Measurements from ENCODE around the gene ATXN10. TPM values are rescaled to one million over a fixed set of nuclear protein-coding genes. Genes with fewer than 3 reads are reported as not detected.

The ATXN10 gene
- total and polyA plus RNA-seq, 2 of the 8 experiments (the other 6 are each of a cell fraction or from before 2014, with no cell fraction given) = 134 to 210 TPM

GRCh38 chr22:45684169-45684568 is 12.5 kb downstream of the ATXN10 start:
- H3K9me3 ChIP-seq (ENCODE audit: insufficient read depth in 2 of 2, low read depth in 1 of 2, low read length in 1 of 2) = no peaks in the 10 kb centered on the region
- TF ChIP-seq RBBP5 (IDR thresholded peaks at IDR 0.05; ENCODE audit: borderline replicate concordance, low read depth, low read length) = no peak
- no peak for TF ChIP-seq GTF2F1 (IDR thresholded peaks at IDR 0.05; ENCODE audit: borderline replicate concordance, low read depth, low read length)
- no peak for TF ChIP-seq JUN (IDR thresholded peaks at IDR 0.05; ENCODE audit: low read depth, low read length)
- TF ChIP-seq RFX5 (IDR thresholded peaks at IDR 0.05; ENCODE audit: borderline replicate concordance, low read depth, low read length) = no peak
- no peak for TF ChIP-seq SIN3A (conservative IDR thresholded peaks at IDR 0.05 in 1 of 2, IDR thresholded peaks at IDR 0.05 in 1 of 2; ENCODE audit: low read depth in 1 of 2, low read length in 2 of 2)
- no peak for TF ChIP-seq SP1 (IDR thresholded peaks at IDR 0.05; ENCODE audit: low read depth, low read length)
- TF ChIP-seq GABPA (IDR thresholded peaks at IDR 0.05; ENCODE audit: borderline replicate concordance, insufficient read depth, low read length) = no peak
- no peak for TF ChIP-seq EZH2 (IDR thresholded peaks at IDR 0.05; ENCODE audit: low read depth, low read length, severe bottlenecking)
- TF ChIP-seq RXRA (IDR thresholded peaks at IDR 0.05; ENCODE audit: insufficient read depth, low read depth, low read length) = no peak
- no peak for TF ChIP-seq CEBPB (IDR thresholded peaks at IDR 0.05; ENCODE audit: low read depth, low read length)
- TF ChIP-seq KDM5A (IDR thresholded peaks at IDR 0.05; ENCODE audit: low read length) = no peak
- no peak for TF ChIP-seq CREB1 (IDR thresholded peaks at IDR 0.05)
- TF ChIP-seq TAF7 (optimal IDR thresholded peaks at IDR 0.05; ENCODE audit: borderline replicate concordance, low read depth, low read length) = no peak
- no peak overlapping the region for H2BK12ac ChIP-seq (ENCODE audit: low read depth, low read length)
- no peak overlapping the region for H4K8ac ChIP-seq (ENCODE audit: extremely low read depth, insufficient read depth, low read length)
- peaks cover 12% of the 10 kb centered on the region for H3K79me1 ChIP-seq (ENCODE audit: low read depth, low read length)
- CTCF ChIA-PET (ENCODE audit: partially characterized antibody) = no interaction called here
- H3K23me2 ChIP-seq (ENCODE audit: low read depth, low read length) = no peaks in the 10 kb centered on the region
- no peaks in the 10 kb centered on the region for H3K27me3 ChIP-seq (replicated peaks in 1 of 4; ENCODE audit: control insufficient read depth in 3 of 4, extremely low read depth in 1 of 4, insufficient read depth in 3 of 4, low read length in 3 of 4)
- H3K27ac ChIP-seq (ENCODE audit: low read depth, low read length) = no peak overlapping the region
- H3K18ac ChIP-seq (ENCODE audit: extremely low read depth, low read length) = no peak overlapping the region
- H2BK15ac ChIP-seq (ENCODE audit: low read length) = no peak overlapping the region
- H3K4ac ChIP-seq (replicated peaks; ENCODE audit: insufficient read length, low read depth, low read length) = no peak overlapping the region
- peaks cover 20 to 29% of the 10 kb centered on the region in 2 experiments for H4K20me1 ChIP-seq (replicated peaks in 1 of 2; ENCODE audit: control insufficient read depth in 1 of 2, insufficient read depth in 2 of 2, low read length in 2 of 2)
- H3K36me3 ChIP-seq (ENCODE audit: control insufficient read depth in 2 of 4, insufficient read depth in 4 of 4, low read length in 3 of 4) = no peaks in the 10 kb centered on the region
- H3K23ac ChIP-seq (ENCODE audit: insufficient read length) = no peak overlapping the region
- no peak overlapping the region for H2BK5ac ChIP-seq (ENCODE audit: low read depth, low read length)
- H4K5ac ChIP-seq (ENCODE audit: insufficient read length, low read depth, low read length) = no peak overlapping the region
- FAIRE-seq = no peak
- DNase-seq (ENCODE audit: low read depth in 1 of 2, low spot score in 2 of 2) = no peak
- no peak overlapping the region for H2BK20ac ChIP-seq (ENCODE audit: low read length)
- no peak overlapping the region for H4K91ac ChIP-seq (replicated peaks; ENCODE audit: insufficient read length, low read length)
- H3K14ac ChIP-seq (ENCODE audit: insufficient read length) = no peak overlapping the region
- peaks cover 0 to 13% (median 2%) of the 10 kb centered on the region in 4 experiments; a peak in 3 of 7 replicates for H3K4me1 ChIP-seq (replicated peaks in 1 of 4; ENCODE audit: control insufficient read depth in 3 of 4, insufficient read depth in 4 of 4, low read length in 3 of 4)
- WGBS, 2 experiments (ENCODE audit: extremely low coverage in 1 of 2, insufficient coverage in 1 of 2, insufficient read length in 1 of 2, insufficient replicate concordance in 2 of 2, low coverage in 1 of 2, low lambda C conversion rate in 2 of 2, missing lambda C conversion rate in 1 of 2) = 75% methylated on average over 4 of the region's 4 CpGs; no CpG with 5 or more reads in 1 of the 2 experiments
- H3K4me2 ChIP-seq (ENCODE audit: insufficient read depth in 1 of 2, low read depth in 2 of 2, low read length in 2 of 2) = no peak overlapping the region
- H3K4me3 ChIP-seq (ENCODE audit: extremely low read depth in 1 of 4, insufficient read depth in 2 of 4, low read depth in 3 of 4, low read length in 4 of 4) = no peak overlapping the region
- H2AFZ ChIP-seq (ENCODE audit: low read length) = no peak overlapping the region
- H3K56ac ChIP-seq (replicated peaks; ENCODE audit: insufficient read length, low read depth, low read length) = no peak overlapping the region
- no peak overlapping the region for H2BK120ac ChIP-seq (replicated peaks; ENCODE audit: low read depth, low read length)
- H3K79me2 ChIP-seq (ENCODE audit: control insufficient read depth in 1 of 2, insufficient read depth in 2 of 2, low read length in 2 of 2) = peaks cover 15 to 95% of the 10 kb centered on the region in 2 experiments
- POLR2A ChIA-PET (ENCODE audit: partially characterized antibody) = interaction anchor here (1.5 kb wide), 1 partner anchor 19 kb away, joined by 3 read pairs; no protein-coding TSS in a partner anchor
- no peak overlapping the region for H3K9ac ChIP-seq (replicated peaks in 1 of 4; ENCODE audit: extremely low read depth in 1 of 4, low read depth in 3 of 4, low read length in 3 of 4)
- H2AK5ac ChIP-seq (ENCODE audit: low read depth, low read length) = no peak overlapping the region

Measured in H1 (cell line).